K562 (cell line): ENCODE measurements around the gene AGAP3. TPM values are rescaled to one million over a fixed set of nuclear protein-coding genes. Genes with fewer than 3 reads are reported as not detected.

ENCODE experiments used
- CAMTA2 ChIP-seq: fragments of 250-450 bp; sonication (Bioruptor Pico); conservative IDR thresholded peaks from 2 replicates; pipeline ENCODE4 v1.5.1; 2022
- NCOR1 ChIP-seq: fragments of 450-650 bp; IDR thresholded peaks from 2 replicates; pipeline ENCODE4 v1.6.1; 2016; ENCODE audit warnings: mild to moderate bottlenecking, moderate library complexity
- NFATC3 ChIP-seq: fragments of 450-650 bp; IDR thresholded peaks from 2 replicates; pipeline ENCODE4 v1.6.1; 2017; ENCODE audit warnings: mild to moderate bottlenecking
- SMARCA5 ChIP-seq: fragments of 450-650 bp; IDR thresholded peaks from 2 replicates; pipeline ENCODE4 v1.6.1; 2016
- SREBF1 ChIP-seq: fragments of 150-350 bp; IDR thresholded peaks from 2 replicates; pipeline ENCODE4 v1.6.1; 2014; ENCODE audit warnings: antibody characterized with exemption, low read depth, low read length, borderline replicate concordance
- ZFP36 ChIP-seq: fragments of 150-350 bp; IDR thresholded peaks from 2 replicates; pipeline ENCODE4 v1.6.1; 2018; ENCODE audit warnings: low read length, low read depth; ENCODE audit not compliant: partially characterized antibody
- ZNF12 ChIP-seq: sonication (generic); formaldehyde crosslinking; IDR thresholded peaks from 2 replicates; pipeline ENCODE4 v1.4.0; 2020; ENCODE audit warnings: mild to moderate bottlenecking, missing genetic modification reagents
- ZNF507 ChIP-seq: conservative IDR thresholded peaks from 2 replicates; pipeline ENCODE4 v1.6.1; 2017; ENCODE audit warnings: missing genetic modification characterization, missing compliant biosample characterization
- ZNF57 ChIP-seq: fragments of 450-650 bp; formaldehyde crosslinking; IDR thresholded peaks from 2 replicates; pipeline ENCODE4 v1.4.0; 2020; ENCODE audit warnings: mild to moderate bottlenecking, moderate library complexity
- polyA plus RNA-seq, 8 experiments: library from polyadenylated mRNA; depleted of rRNA in 4 of 8; stranded (reverse) in 5 of 8; unstranded in 3 of 8; fragments of >200 nt; fragmentation: Nextera tagmentation in 2 of 8; fragmentation: Illumina TruSeq in 1 of 8; extraction: Ambion mirVana in 2 of 8; extraction: Trizol in 1 of 8; gene quantifications; 2 replicates each; pipeline versions ENCODE4 v1.2.1 to v1.2.3, GENCODE V29; 2011 to 2014; ENCODE audit warnings: inconsistent platforms in 1 of 8, missing spikeins in 1 of 8
- total RNA-seq, 7 experiments: library from RNA; depleted of rRNA in 6 of 7; stranded (reverse); fragments of >200 nt in 6 of 7; fragmentation: Illumina TruSeq in 2 of 7; extraction: Trizol in 2 of 7; gene quantifications; 2 replicates each; pipeline versions ENCODE4 v1.2.1 to v1.2.3, GENCODE V29; 2011 to 2021; ENCODE audit warnings: low replicate concordance in 1 of 7
- TF ChIP-seq, protein P1 (sequence below): fragments of 450-650 bp; conservative IDR thresholded peaks from 2 replicates; pipeline ENCODE4 v1.6.1; 2016; ENCODE audit warnings: missing genetic modification characterization, low read depth, mild to moderate bottlenecking, control low read depth, missing compliant biosample characterization
- TF ChIP-seq, protein P2 (sequence below): fragments of 450-650 bp; IDR thresholded peaks from 2 replicates; pipeline ENCODE4 v1.6.1; 2016; ENCODE audit warnings: mild to moderate bottlenecking
- TF ChIP-seq, protein P3 (sequence below): fragments of 450-650 bp; IDR thresholded peaks from 2 replicates; pipeline ENCODE4 v1.6.1; 2016; ENCODE audit warnings: mild to moderate bottlenecking, moderate library complexity

AGAP3 gene
- total and polyA plus RNA-seq, 9 of the 15 experiments (the other 6 are each of a cell fraction or from before 2014, with no cell fraction given) = 3.4 to 208 (median 62.2) TPM

DNA sequence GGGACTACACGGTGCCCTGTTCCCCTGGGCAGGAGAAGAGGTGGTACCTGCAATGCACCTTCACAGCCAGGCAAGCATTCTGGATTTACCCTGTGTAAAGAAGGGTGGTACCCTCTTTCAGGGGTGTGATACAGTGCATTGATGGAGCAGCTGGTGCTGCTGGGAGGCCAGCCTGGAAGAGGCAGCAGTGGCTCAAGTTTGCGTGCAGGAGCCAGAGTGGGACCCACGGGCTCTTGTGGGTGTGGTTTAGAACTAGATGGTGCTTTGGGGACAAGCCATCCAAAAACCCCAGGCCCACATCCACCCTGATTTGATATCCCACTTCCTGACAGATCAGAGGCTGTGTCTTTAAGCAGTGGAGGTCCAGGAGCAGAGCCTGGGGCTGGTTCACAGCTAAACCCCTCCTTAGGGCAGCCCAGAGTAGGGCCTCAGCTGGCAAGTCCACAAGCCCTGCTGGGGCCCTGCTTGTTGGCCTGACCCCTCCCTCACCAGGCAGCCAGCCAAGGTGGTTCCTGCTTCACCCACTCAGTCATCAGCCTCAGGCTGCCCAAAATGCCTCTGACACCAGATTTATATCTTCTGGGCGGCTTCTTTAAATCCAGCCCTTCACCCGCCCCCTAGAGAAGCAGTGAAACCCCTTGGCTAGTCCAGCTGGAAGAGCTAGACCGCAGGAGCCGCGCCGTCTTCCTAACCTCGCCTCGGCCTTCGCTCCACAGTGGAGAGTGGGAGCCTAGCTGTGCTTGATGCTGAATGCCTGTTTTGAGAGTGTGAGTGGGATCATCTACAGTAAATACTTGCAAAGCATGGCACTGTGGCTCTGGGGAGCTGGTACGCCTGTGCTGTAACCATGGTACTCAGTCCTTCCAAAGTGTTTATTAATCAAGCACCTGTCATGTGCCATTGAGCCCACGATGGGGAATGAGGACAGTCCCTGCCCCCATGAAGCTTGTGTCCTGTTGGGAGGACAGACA is 39.4 kb upstream of the AGAP3 start (continued):
- TF ChIP-seq SREBF1 = no peak
- no peak for TF ChIP-seq NFATC3
- TF ChIP-seq, protein P1, sequence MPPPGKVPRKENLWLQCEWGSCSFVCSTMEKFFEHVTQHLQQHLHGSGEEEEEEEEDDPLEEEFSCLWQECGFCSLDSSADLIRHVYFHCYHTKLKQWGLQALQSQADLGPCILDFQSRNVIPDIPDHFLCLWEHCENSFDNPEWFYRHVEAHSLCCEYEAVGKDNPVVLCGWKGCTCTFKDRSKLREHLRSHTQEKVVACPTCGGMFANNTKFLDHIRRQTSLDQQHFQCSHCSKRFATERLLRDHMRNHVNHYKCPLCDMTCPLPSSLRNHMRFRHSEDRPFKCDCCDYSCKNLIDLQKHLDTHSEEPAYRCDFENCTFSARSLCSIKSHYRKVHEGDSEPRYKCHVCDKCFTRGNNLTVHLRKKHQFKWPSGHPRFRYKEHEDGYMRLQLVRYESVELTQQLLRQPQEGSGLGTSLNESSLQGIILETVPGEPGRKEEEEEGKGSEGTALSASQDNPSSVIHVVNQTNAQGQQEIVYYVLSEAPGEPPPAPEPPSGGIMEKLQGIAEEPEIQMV = no peak
- no peak for TF ChIP-seq NCOR1
- TF ChIP-seq ZNF507 = no peak
- TF ChIP-seq ZFP36 = peak; percentile 92
- no peak for TF ChIP-seq CAMTA2 (CRISPR knock-in tag)
- TF ChIP-seq, protein P2, sequence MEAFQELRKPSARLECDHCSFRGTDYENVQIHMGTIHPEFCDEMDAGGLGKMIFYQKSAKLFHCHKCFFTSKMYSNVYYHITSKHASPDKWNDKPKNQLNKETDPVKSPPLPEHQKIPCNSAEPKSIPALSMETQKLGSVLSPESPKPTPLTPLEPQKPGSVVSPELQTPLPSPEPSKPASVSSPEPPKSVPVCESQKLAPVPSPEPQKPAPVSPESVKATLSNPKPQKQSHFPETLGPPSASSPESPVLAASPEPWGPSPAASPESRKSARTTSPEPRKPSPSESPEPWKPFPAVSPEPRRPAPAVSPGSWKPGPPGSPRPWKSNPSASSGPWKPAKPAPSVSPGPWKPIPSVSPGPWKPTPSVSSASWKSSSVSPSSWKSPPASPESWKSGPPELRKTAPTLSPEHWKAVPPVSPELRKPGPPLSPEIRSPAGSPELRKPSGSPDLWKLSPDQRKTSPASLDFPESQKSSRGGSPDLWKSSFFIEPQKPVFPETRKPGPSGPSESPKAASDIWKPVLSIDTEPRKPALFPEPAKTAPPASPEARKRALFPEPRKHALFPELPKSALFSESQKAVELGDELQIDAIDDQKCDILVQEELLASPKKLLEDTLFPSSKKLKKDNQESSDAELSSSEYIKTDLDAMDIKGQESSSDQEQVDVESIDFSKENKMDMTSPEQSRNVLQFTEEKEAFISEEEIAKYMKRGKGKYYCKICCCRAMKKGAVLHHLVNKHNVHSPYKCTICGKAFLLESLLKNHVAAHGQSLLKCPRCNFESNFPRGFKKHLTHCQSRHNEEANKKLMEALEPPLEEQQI = no peak
- TF ChIP-seq ZNF57 (CRISPR knock-in tag) = no peak
- no peak for TF ChIP-seq SMARCA5
- peak; percentile 50; the same call in 1 of the 2 replicates for TF ChIP-seq ZNF12 (CRISPR knock-in tag)
- TF ChIP-seq, protein P3, sequence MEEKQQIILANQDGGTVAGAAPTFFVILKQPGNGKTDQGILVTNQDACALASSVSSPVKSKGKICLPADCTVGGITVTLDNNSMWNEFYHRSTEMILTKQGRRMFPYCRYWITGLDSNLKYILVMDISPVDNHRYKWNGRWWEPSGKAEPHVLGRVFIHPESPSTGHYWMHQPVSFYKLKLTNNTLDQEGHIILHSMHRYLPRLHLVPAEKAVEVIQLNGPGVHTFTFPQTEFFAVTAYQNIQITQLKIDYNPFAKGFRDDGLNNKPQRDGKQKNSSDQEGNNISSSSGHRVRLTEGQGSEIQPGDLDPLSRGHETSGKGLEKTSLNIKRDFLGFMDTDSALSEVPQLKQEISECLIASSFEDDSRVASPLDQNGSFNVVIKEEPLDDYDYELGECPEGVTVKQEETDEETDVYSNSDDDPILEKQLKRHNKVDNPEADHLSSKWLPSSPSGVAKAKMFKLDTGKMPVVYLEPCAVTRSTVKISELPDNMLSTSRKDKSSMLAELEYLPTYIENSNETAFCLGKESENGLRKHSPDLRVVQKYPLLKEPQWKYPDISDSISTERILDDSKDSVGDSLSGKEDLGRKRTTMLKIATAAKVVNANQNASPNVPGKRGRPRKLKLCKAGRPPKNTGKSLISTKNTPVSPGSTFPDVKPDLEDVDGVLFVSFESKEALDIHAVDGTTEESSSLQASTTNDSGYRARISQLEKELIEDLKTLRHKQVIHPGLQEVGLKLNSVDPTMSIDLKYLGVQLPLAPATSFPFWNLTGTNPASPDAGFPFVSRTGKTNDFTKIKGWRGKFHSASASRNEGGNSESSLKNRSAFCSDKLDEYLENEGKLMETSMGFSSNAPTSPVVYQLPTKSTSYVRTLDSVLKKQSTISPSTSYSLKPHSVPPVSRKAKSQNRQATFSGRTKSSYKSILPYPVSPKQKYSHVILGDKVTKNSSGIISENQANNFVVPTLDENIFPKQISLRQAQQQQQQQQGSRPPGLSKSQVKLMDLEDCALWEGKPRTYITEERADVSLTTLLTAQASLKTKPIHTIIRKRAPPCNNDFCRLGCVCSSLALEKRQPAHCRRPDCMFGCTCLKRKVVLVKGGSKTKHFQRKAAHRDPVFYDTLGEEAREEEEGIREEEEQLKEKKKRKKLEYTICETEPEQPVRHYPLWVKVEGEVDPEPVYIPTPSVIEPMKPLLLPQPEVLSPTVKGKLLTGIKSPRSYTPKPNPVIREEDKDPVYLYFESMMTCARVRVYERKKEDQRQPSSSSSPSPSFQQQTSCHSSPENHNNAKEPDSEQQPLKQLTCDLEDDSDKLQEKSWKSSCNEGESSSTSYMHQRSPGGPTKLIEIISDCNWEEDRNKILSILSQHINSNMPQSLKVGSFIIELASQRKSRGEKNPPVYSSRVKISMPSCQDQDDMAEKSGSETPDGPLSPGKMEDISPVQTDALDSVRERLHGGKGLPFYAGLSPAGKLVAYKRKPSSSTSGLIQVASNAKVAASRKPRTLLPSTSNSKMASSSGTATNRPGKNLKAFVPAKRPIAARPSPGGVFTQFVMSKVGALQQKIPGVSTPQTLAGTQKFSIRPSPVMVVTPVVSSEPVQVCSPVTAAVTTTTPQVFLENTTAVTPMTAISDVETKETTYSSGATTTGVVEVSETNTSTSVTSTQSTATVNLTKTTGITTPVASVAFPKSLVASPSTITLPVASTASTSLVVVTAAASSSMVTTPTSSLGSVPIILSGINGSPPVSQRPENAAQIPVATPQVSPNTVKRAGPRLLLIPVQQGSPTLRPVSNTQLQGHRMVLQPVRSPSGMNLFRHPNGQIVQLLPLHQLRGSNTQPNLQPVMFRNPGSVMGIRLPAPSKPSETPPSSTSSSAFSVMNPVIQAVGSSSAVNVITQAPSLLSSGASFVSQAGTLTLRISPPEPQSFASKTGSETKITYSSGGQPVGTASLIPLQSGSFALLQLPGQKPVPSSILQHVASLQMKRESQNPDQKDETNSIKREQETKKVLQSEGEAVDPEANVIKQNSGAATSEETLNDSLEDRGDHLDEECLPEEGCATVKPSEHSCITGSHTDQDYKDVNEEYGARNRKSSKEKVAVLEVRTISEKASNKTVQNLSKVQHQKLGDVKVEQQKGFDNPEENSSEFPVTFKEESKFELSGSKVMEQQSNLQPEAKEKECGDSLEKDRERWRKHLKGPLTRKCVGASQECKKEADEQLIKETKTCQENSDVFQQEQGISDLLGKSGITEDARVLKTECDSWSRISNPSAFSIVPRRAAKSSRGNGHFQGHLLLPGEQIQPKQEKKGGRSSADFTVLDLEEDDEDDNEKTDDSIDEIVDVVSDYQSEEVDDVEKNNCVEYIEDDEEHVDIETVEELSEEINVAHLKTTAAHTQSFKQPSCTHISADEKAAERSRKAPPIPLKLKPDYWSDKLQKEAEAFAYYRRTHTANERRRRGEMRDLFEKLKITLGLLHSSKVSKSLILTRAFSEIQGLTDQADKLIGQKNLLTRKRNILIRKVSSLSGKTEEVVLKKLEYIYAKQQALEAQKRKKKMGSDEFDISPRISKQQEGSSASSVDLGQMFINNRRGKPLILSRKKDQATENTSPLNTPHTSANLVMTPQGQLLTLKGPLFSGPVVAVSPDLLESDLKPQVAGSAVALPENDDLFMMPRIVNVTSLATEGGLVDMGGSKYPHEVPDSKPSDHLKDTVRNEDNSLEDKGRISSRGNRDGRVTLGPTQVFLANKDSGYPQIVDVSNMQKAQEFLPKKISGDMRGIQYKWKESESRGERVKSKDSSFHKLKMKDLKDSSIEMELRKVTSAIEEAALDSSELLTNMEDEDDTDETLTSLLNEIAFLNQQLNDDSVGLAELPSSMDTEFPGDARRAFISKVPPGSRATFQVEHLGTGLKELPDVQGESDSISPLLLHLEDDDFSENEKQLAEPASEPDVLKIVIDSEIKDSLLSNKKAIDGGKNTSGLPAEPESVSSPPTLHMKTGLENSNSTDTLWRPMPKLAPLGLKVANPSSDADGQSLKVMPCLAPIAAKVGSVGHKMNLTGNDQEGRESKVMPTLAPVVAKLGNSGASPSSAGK = no peak
